ENCODE data around the gene TTC12.

Gene TTC12

DNA sequence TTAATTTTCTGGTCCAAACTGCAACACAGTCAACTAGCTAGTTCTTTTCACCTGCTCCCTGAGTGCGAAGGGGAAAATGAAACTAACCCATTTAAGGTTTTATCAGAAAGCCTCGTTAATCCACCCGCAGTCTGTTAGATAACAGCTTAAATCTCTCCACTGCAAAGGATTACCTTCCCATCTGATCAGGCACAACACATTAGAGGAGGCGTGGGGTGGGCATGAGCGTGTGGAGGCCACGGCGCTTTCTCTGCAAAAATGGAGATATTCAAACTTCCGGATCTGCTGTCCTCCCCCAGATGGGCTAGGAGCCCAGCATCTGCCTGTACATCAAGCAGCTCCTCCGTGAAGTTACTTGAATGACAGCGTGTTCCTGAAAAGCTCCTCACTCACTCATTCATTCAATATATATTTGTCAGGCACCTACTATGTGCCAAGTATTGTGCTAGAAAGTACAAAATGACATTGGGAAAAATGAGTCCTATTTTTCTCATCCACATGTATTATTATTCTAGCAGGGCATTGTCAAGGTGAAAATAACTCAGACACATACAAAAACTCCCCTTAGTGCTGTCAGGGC is 59.7 kb downstream of the TTC12 start:
- DNase-seq (ENCODE audit: low spot score), result no peak

DNA sequence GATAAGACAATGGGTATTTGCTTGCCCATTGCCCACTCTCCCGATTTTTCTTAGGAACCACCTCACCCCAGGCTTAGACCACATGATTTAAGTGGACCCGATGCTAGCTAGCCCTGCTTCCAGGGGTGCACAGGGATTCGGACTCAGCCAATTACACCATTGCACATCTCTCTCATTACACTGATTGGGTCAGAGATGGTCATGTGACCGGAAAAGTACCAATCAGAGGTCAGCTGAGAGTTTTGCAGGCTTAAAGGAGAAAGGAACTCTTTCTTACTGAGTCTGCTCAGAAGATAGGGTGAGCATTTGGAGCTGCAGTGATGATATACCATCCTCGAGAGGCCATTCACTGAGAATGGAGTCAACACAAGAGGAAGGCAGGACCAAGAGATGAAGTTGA is 61.0 kb downstream of the TTC12 start:
- DNase-seq (ENCODE audit: low spot score), result no peak

DNA sequence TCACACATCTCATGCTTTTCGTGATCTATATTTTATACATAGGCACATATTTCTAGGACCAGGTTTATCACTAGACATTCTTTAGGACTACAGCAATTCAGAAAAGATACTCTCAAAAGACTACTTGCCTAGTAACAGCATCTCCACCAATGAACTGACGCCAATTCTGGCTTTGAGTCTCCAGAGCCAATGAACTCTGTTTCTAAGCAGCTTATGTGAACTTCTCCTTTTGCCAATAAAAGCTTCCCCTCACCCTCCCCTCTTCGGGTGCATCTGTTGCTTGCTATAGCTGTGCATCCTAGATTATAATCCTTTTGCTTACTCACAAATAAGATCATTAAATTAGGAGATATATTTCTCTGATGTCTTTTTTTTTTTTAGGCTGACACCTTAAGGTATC is 61.8 kb downstream of the TTC12 start:
- DNase-seq (ENCODE audit: low spot score), result peak; percentile 33

DNA sequence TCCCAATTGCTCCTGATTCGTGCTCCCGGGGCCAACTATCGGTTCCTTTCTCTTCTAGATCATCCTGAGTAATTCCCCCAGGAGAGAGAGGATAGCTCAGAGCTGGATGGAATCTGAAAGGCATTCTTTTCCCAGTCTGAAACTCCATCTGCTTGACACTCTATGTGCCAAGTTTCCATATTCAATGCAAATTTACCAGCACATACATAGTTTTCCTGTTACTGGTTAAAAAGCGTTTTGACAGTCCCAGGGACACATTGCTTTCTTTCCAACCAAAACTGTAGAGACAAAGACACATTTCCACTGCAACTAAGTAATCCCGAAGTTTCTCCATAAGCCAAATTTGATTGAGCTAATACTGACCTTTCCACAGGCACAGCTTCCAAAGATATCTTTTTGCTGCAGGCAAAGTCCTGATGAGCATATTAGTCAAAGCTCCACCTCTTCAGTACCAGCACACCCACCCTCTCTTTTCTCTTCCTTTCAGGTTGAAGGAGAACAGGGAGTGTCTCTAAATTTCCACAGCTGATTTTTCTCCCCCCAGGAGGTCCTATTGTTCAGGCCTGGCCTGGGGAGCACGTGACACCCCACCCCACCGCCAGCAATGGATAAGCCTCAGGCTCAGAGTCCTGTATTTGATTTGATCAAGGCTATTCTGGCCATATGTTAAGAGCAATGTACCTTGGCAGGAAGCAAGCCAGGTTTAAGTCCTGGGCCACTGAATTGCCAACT is 63.5 kb downstream of the TTC12 start:
- DNase-seq (ENCODE audit: low spot score), result no peak

DNA sequence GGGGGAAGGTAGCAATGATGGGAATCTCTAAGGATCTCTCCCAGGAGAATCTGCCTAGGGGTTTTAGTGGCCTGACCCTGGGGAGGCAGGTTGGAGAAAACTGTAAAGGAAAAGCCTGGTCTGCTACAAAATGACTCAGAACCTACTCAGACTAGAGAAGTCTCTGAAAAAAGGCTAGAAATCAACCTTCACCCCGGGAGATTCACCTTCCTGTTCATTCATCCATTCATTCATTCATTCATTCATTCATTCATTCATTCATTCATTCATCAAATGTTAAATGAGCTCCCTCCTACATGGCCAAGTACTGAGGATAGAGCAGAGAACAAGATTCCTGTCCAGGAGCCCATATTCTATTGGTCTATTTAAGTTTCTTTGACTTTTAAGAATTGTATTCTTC is 64.3 kb downstream of the TTC12 start:
- DNase-seq (ENCODE audit: low spot score), result no peak

DNA sequence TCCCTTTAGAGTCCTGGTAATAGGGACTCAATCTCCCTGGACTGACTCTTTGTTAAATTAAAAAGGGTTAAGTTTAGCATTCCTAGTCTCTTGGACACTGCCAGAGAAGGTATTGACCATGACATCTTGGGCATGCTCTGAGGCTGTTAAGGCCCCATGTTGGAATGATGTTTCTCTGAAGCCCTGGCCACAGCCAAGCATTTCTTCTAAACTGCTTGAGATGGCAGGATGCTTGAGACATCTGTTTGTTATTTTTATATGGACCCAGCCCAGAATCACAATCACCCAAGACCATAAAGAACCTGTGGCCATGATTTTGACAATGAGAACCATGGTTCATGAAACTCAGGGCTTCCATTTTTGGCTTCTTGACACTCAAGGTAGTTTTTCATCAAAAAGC is 67.7 kb downstream of the TTC12 start:
- no peak for DNase-seq (ENCODE audit: low spot score)

DNA sequence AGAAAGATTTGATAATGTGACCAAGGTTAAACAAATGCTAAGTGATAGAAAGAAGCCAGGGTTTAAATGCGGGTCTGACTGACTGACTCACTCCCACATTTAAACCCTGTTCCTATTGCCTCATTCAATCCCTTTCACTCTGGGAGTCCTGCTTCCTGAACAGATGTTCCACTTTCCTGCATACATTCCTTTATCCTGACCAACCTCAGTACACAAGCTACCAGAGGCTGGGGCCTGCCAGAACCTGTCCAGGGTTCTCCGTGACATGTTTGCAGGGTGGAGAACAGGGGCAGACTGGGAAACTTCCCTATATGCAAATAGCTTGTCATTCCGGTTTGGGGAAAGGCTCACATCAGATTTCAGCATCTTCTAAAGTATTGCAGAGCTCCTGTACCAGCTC is 70.2 kb downstream of the TTC12 start:
- no peak for DNase-seq (ENCODE audit: low spot score)

DNA sequence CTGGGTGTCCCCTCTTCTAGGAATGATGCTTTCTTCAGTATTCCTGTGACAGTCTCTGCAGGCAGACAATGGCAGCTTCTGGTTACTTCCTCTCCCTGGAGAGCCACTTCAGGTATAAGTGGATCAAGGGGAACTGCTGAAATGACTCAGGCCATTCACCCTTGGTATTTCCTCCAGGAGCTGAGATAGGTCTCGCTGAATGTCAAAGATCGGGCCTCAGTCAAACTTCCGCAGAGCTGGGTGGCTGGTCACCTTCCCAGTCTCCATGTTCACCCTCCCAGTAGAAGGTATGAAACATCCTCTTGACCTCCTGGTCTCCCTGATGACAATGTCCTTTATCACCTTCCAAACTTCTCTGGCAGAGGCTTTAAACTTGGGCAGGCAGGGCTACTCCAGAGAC is 71.4 kb downstream of the TTC12 start:
- DNase-seq (ENCODE audit: low spot score), result no peak

DNA sequence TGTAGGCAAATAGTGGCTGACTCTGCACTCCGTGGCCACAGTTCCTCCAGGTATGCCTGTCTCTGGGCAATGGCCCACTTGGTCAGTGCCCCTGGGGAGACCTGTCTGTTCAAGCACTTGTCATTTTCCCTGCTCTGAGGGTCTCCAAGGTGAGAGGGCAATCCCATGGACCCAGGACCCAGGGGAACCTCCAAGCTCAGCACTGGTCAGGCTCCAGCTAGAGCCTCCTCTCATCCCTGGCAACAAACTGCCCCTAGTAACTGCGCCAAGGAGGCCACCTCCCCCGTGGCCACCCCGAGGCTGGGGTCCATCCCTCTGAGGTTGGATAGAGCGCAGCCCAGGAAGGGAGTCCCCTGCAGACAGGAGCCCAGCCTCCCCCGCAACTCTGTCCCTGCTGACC is 72.5 kb downstream of the TTC12 start:
- no peak for DNase-seq (ENCODE audit: low spot score)

DNA sequence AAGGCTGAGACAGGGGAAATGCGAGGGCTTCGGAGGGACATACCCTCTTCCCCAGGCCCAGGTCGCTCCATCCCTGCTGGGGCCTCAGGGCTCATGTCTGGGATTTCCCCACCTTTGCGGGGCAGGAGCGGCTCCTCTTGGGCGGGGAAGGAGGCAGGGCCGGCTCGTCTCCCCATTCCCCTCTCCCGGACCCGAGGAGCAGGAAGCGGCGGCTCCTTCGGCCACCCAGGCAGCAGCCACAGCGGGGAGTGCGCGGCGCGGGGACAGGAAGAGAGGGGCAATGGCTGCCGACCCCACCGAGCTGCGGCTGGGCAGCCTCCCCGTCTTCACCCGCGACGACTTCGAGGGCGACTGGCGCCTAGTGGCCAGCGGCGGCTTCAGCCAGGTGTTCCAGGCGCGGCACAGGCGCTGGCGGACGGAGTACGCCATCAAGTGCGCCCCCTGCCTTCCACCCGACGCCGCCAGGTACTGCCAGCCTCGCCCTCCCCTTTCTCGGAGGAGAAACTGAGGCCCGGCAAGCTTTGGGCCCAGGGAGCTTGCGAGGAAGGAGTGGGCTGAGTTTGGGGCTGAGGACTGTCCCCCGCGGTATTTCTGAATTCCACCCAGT is 73.3 kb downstream of the TTC12 start, which contains the start of gene ANKK1:
TSS of gene ANKK1 (plus strand) at position 175 of the 607 bp plus-strand sequence. CDS start at position 281, 106 bp downstream.
- DNase-seq (ENCODE audit: low spot score), result no peak

DNA sequence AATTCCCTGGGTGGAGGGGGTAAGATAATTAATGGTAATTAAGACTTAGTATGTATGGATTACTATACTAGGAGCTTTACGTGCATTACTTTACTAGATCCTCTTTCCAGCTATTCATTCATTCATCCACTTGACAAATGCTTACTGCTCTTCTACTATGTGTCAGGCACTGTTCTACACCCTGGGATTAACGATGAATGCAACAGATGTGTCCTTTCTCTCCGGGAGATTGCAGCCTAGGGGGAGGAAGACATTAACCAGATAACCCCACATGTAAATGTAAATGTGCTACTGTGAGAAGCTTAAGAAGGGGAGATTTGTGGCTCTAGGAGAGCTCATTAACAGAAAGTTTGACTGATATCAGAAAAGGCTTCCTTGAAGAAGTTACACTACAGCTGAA is 74.9 kb downstream of the TTC12 start:
- no peak for DNase-seq (ENCODE audit: low spot score)

DNA sequence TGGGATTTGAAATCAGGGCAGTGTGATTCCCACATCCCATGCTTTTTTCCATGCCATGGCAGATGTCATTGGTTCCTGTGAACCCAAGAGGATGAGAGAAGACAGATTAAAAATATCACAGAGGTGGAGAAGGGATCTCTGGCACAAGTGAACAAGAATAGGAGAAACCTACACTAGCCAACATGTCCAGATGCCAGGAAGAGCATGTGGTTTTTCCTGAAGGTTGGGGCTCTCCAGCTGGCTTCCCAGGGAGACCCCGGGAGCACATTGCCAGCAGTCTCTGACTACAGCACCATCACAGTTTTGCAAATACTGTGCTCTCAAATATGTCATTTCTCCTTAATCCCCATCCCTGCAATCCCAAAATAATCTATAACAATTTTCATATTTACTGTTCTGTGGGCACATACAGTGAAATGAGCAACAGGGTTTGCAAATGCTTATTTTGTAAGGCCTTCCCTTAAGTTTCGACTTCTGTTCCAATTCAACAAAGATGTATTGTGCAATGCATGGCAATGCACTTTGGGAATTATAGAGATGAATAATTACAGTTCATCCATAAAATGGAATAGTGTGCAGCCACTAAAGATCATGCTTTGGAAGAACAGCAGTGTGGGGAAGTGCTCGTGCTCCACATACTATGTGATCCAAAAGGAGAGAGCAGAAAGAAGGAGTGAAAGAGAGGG is 78.0 kb downstream of the TTC12 start:
- DNase-seq (ENCODE audit: low spot score), result no peak

DNA sequence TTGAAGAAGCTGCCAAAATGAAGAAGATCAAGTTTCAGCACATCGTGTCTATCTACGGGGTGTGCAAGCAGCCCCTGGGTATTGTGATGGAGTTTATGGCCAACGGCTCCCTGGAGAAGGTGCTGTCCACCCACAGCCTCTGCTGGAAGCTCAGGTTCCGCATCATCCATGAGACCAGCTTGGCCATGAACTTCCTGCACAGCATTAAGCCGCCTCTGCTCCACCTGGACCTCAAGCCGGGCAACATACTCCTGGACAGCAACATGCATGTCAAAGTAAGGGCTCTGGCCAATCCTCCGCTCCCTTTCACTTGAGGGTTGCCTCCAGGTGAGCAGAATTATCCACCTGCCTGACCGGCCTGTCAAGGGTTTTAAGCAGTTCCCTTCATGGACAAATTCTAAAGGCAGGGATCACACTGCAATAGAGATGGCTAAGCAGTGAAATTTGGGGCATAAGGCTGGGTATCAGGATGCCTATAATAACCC is 79.2 kb downstream of the TTC12 start:
- no peak for DNase-seq (ENCODE audit: low spot score)

DNA sequence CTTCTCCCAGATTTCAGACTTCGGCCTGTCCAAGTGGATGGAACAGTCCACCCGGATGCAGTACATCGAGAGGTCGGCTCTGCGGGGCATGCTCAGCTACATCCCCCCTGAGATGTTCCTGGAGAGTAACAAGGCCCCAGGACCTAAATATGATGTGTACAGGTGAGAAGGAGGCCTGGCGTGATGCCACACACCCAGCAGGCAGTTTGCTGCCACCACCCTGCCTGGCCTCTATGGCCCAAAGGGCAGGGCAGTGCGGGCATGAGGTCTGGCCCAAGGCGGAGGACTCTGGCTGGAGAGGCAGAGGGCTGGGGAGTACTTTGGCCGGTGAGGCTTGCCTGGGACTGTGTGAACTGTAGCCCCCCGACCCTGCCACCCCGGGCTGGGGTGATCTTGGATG is 80.5 kb downstream of the TTC12 start:
- no peak for DNase-seq (ENCODE audit: low spot score)

DNA sequence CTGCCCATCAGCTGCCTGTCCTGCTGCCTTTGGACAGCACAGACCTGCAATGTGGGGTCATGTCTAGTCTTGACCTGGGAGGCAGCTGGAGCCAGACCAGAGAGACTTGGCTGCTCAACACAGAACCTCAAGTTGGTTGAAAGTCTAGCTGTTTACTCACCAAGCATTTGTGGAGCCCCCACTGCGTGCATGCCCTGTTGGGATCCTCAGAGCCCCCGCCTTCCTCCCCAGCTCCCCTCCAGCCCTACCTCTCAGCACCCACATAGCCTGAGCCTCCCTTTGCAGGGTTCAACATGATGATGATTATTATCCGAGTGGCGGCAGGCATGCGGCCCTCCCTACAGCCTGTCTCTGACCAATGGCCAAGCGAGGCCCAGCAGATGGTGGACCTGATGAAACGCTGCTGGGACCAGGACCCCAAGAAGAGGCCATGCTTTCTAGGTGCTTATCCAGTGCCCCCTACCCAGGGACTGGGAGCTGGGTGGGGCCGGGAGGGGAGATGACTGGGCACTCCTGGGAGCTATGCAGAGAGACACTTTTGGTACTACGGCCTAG is 81.5 kb downstream of the TTC12 start:
- no peak for DNase-seq (ENCODE audit: low spot score)

DNA sequence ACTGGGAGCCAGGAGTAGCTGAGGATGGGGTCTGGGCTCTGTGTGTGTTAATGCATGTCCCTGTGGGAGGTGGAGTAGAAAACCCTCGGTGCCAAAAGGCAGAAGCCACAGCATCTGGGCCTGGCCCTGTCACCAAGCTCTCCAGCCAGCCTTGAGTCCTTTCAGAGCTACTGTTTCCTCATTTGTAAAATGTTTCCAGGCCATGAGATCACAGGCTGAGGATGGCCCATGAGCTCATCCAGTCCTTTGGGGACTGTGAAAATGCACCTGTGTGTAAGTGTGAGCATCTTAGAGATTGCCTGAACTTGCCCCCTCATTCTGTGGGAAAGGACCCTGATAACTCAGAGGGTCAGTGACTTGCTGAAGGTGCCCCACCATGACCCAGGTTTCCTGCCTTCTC is 82.3 kb downstream of the TTC12 start:
- no peak for DNase-seq (ENCODE audit: low spot score)

DNA sequence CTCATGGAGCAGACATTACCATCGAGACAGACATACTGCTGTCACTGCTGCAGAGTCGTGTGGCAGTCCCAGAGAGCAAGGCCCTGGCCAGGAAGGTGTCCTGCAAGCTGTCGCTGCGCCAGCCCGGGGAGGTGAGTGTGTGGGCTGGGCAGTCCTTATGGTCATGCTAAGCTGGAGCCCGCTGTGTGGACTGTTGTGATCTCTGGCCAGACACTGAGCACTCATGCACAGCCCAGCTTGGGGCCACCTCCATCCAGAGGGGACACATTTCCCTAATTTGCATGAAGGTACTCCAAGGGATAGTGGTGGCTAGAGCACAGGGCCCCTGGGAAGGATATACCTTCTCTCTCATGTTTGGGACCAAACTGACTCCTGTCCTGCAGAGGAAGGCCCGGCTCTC is 82.8 kb downstream of the TTC12 start:
- no peak for DNase-seq (ENCODE audit: low spot score)

DNA sequence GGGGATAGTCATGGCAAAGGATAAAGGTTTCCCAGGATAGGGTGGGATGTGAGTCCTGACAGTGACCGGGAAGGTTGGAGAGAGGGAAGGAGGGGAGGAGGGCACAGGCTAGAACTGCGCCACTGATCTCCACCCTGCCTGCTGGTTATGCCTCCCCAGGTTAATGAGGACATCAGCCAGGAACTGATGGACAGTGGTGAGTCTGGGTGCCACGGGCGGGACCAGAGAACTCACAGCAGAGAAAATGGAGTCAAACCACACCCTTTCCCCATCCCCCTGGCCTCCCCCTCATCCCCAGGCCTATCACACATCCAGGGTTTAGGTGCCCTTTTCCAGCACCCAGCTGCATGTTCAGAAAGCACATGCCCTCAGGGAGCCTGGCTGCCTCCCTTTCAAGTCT is 83.4 kb downstream of the TTC12 start:
- no peak for DNase-seq (ENCODE audit: low spot score)

DNA sequence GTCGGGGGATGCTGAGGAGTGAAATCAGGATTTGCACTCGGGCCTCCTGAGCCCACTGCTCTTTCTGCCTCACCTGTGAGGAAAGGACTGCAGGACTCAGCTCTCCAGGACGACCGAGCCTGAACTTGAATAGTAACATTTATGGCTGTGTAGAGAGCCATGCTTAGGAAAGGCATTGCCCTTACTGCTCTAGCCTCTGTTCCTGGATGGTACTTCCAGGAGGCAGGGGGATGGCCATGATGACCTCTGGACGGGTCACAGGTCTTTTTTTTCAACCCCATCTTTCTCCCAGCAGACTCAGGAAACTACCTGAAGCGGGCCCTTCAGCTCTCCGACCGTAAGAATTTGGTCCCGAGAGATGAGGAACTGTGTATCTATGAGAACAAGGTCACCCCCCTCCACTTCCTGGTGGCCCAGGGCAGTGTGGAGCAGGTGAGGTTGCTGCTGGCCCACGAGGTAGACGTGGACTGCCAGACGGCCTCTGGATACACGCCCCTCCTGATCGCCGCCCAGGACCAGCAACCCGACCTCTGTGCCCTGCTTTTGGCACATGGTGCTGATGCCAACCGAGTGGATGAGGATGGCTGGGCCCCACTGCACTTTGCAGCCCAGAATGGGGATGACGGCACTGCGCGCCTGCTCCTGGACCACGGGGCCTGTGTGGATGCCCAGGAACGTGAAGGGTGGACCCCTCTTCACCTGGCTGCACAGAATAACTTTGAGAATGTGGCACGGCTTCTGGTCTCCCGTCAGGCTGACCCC is 84.5 kb downstream of the TTC12 start:
- no peak for DNase-seq (ENCODE audit: low spot score)

DNA sequence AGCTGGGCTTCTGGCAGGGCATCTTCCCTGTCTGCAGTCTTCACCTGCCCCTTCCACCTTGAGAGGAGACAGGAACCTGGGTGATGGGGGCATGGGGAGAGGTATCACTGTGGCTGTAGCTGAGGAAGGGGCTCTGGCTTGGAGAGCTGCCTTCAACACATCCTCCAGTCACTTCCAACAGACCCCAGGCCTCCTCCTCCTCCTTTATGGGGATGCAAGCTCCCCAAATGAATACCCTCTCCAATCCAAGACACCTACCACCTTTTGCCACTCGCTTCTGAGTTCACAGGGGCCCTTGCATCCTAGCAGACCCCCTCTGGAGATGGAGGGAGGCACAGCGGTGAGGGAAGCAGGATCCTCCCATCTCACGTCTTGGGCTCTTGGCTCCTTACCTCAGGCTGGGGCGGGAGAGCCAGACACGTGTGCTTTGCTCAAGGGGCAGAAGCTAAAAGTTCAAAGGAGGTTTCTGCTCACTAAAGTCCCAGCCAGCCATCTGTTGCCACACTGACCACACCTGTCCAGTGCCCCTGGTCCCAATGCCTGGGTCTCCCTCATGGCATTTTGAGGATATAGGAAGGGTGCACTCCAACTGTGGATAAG is 86.3 kb downstream of the TTC12 start:
- no peak for DNase-seq (ENCODE audit: low spot score)

DNA sequence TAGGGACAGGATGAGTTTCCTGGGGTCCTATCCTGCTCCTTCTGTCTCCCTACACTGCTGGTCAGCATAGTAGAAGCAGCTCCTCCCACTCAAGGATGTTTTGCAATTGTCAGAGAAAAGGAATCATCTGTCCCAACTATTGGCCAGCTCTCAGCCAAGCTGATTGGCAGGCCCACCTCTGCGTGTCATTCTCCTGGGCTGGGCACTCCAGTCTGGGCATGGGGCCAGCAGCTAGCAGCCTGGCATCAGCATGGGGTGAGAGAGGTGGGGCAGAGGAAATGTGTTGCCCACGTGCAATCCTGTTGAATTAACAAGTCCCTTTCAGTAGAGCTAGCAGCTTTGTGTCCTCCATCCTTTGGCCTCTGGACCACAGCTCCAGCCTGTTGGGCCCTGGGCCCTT is 87.3 kb downstream of the TTC12 start:
- DNase-seq (ENCODE audit: low spot score), result peak; percentile 23

Data from globus pallidus (tissue), 1 donor.